Liver (tissue), 9 donors: ENCODE data around the gene SCIMP. TPM values are rescaled to one million over a fixed set of nuclear protein-coding genes. Genes with fewer than 3 reads are reported as not detected.

Source experiments
- DNase-seq: peaks from one replicate; pipeline ENCODE4 v3.0.0-alpha.2; 2017; ENCODE audit warnings: low spot score
- H3K27ac ChIP-seq, 2 donors: one replicate each; pipeline ENCODE4 v1.7.0; 2013; ENCODE audit warnings: inconsistent platforms in 2 of 2, low read length in 2 of 2, control low read depth in 1 of 2, low read depth in 1 of 2, mild to moderate bottlenecking in 1 of 2
- H3K27me3 ChIP-seq, 4 donors: one replicate each; pipeline versions ENCODE4 v1.6.1 to v1.7.0; 2013; ENCODE audit warnings: low read length in 3 of 4, inconsistent platforms in 1 of 4, mild to moderate bottlenecking in 1 of 4, moderate library complexity in 1 of 4; ENCODE audit not compliant: control insufficient read depth in 4 of 4, insufficient read depth in 4 of 4
- H3K36me3 ChIP-seq, 4 donors: one replicate each; pipeline versions ENCODE4 v1.6.1 to v1.7.0; 2013; ENCODE audit warnings: low read length in 3 of 4, mild to moderate bottlenecking in 3 of 4, low read depth in 1 of 4, moderate library complexity in 1 of 4; ENCODE audit not compliant: control insufficient read depth in 4 of 4, insufficient read depth in 3 of 4
- H3K4me1 ChIP-seq, 4 donors: one replicate each; pipeline versions ENCODE4 v1.6.1 to v1.7.0; 2013; ENCODE audit warnings: low read length in 3 of 4, mild to moderate bottlenecking in 3 of 4, moderate library complexity in 1 of 4; ENCODE audit not compliant: control insufficient read depth in 4 of 4, insufficient read depth in 4 of 4
- H3K4me3 ChIP-seq, 3 donors: one replicate each; pipeline versions ENCODE4 v1.6.1 to v1.7.0; 2013; ENCODE audit warnings: low read length in 3 of 3, control low read depth in 1 of 3, low read depth in 1 of 3, mild to moderate bottlenecking in 1 of 3
- H3K9ac ChIP-seq, 2 donors: one replicate each; pipeline ENCODE4 v1.7.0; 2013; ENCODE audit warnings: low read length in 2 of 2, mild to moderate bottlenecking in 2 of 2, moderate library complexity in 2 of 2, control low read depth in 1 of 2, low read depth in 1 of 2
- H3K9me3 ChIP-seq, 4 donors: one replicate each; pipeline versions ENCODE4 v1.6.1 to v1.7.0; 2013; ENCODE audit warnings: low read length in 3 of 4; ENCODE audit not compliant: control insufficient read depth in 4 of 4
- ATF3 ChIP-seq: IDR thresholded peaks from 2 replicates; pipeline ENCODE4 v1.6.1; 2016; ENCODE audit warnings: antibody characterized with exemption
- EGR1 ChIP-seq, 2 donors: IDR thresholded peaks; 2 replicates each; pipeline ENCODE4 v1.6.1; 2016 to 2018; ENCODE audit warnings: antibody characterized with exemption in 2 of 2, low read depth in 2 of 2
- FOXA1 ChIP-seq: IDR thresholded peaks from 2 replicates; pipeline ENCODE4 v1.6.1; 2016; ENCODE audit warnings: antibody characterized with exemption
- FOXA2 ChIP-seq: IDR thresholded peaks from 2 replicates; pipeline ENCODE4 v1.6.1; 2016; ENCODE audit warnings: antibody characterized with exemption
- GABPA ChIP-seq, 2 donors: IDR thresholded peaks in 1 of 2; conservative IDR thresholded peaks in 1 of 2; 2 replicates each; pipeline ENCODE4 v1.6.1; 2016; ENCODE audit warnings: antibody characterized with exemption in 2 of 2, mild to moderate bottlenecking in 1 of 2, moderate library complexity in 1 of 2
- HNF4G ChIP-seq: IDR thresholded peaks from 2 replicates; pipeline ENCODE4 v1.6.1; 2016; ENCODE audit warnings: antibody characterized with exemption
- JUND ChIP-seq, 2 donors: IDR thresholded peaks; 2 replicates each; pipeline ENCODE4 v1.6.1; 2016; ENCODE audit warnings: antibody characterized with exemption in 2 of 2
- RAD21 ChIP-seq, 2 donors: IDR thresholded peaks; 2 replicates each; pipeline ENCODE4 v1.6.1; 2016; ENCODE audit warnings: antibody characterized with exemption in 2 of 2, mild to moderate bottlenecking in 2 of 2
- RXRA ChIP-seq, 2 donors: IDR thresholded peaks; 2 replicates each; pipeline ENCODE4 v1.6.1; 2017 to 2018; ENCODE audit warnings: antibody characterized with exemption in 2 of 2, mild to moderate bottlenecking in 1 of 2
- SP1 ChIP-seq: IDR thresholded peaks from 2 replicates; pipeline ENCODE4 v1.6.1; 2018; ENCODE audit warnings: antibody characterized with exemption, mild to moderate bottlenecking
- TAF1 ChIP-seq: conservative IDR thresholded peaks from 2 replicates; pipeline ENCODE4 v1.6.1; 2016; ENCODE audit warnings: antibody characterized with exemption, mild to moderate bottlenecking
- YY1 ChIP-seq: IDR thresholded peaks from 2 replicates; pipeline ENCODE4 v1.6.1; 2016; ENCODE audit warnings: antibody characterized with exemption, mild to moderate bottlenecking
- WGBS: extraction: QIAGEN DNeasy Blood & Tissue Kit; methylation state at CpG from one replicate; pipeline ENCODE4 v1.1.7; 2013; 5-methylcytosine and 5-hydroxymethylcytosine counted together
- polyA plus RNA-seq, 2 donors: library from polyadenylated mRNA; stranded (reverse) in 1 of 2; unstranded in 1 of 2; fragments of 200-250 nt in 1 of 2; fragments of >200 nt in 1 of 2; fragmentation: Nextera tagmentation in 1 of 2; extraction: Ambion mirVana in 1 of 2; gene quantifications; one replicate each; pipeline versions ENCODE4 v1.2.1 to v1.2.3, GENCODE V29; 2013 to 2015
- total RNA-seq, 2 donors: library from RNA; depleted of rRNA; stranded (reverse); fragments of >200 nt; gene quantifications; one replicate each; pipeline ENCODE4 v1.2.3, GENCODE V29; 2014
- TF ChIP-seq, protein P1 (sequence below): IDR thresholded peaks from 2 replicates; pipeline ENCODE4 v1.6.1; 2016; ENCODE audit warnings: antibody characterized with exemption, mild to moderate bottlenecking
- TF ChIP-seq, protein P2 (sequence below): IDR thresholded peaks from 2 replicates; pipeline ENCODE4 v1.6.1; 2016; ENCODE audit warnings: antibody characterized with exemption
- TF ChIP-seq, protein P3 (sequence below): fragments of 150-350 bp; IDR thresholded peaks from 2 replicates; pipeline ENCODE4 v1.5.1; 2017; ENCODE audit warnings: improper control_type of control experiment, low read depth, low read length; ENCODE audit not compliant: missing input control
- donor health status: healthy.
- donor health status: healthy.
- donor health status: healthy.
- donor health status: healthy.
- donor health status: healthy.

Gene SCIMP
- total and polyA plus RNA-seq, 4 donors: 3.0 to 5.7 (median 3.5) TPM

DNA sequence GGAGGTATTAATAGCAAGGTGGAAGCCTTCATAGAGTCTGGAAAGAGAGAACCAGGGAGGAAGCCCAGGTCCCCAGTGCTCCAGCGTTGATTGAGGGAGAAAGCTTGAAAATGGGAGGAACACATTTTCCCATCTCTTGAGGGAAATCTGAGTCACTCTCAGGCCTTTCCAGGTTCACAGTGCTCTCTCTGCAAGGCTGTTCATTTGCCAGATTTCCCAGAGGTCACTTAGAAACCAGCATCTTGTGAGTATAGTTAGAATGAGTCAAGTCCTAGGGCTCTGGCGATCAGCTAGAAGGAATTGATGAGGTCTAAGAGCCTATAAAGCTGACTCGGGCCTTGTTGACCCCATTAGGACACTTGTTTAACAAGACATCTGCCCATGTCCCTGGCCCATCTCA lies 25.3 kb downstream of the SCIMP start (continued):
- TF ChIP-seq, protein P1, sequence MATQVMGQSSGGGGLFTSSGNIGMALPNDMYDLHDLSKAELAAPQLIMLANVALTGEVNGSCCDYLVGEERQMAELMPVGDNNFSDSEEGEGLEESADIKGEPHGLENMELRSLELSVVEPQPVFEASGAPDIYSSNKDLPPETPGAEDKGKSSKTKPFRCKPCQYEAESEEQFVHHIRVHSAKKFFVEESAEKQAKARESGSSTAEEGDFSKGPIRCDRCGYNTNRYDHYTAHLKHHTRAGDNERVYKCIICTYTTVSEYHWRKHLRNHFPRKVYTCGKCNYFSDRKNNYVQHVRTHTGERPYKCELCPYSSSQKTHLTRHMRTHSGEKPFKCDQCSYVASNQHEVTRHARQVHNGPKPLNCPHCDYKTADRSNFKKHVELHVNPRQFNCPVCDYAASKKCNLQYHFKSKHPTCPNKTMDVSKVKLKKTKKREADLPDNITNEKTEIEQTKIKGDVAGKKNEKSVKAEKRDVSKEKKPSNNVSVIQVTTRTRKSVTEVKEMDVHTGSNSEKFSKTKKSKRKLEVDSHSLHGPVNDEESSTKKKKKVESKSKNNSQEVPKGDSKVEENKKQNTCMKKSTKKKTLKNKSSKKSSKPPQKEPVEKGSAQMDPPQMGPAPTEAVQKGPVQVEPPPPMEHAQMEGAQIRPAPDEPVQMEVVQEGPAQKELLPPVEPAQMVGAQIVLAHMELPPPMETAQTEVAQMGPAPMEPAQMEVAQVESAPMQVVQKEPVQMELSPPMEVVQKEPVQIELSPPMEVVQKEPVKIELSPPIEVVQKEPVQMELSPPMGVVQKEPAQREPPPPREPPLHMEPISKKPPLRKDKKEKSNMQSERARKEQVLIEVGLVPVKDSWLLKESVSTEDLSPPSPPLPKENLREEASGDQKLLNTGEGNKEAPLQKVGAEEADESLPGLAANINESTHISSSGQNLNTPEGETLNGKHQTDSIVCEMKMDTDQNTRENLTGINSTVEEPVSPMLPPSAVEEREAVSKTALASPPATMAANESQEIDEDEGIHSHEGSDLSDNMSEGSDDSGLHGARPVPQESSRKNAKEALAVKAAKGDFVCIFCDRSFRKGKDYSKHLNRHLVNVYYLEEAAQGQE: no peak
- no peak for TF ChIP-seq TAF1
- no peak for TF ChIP-seq RXRA (IDR thresholded peaks at IDR 0.05)
- no peak for TF ChIP-seq SP1
- TF ChIP-seq, protein P2, sequence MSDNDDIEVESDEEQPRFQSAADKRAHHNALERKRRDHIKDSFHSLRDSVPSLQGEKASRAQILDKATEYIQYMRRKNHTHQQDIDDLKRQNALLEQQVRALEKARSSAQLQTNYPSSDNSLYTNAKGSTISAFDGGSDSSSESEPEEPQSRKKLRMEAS: no peak
- TF ChIP-seq RAD21 (IDR thresholded peaks at IDR 0.05): no peak
- TF ChIP-seq FOXA2: no peak
- TF ChIP-seq YY1: no peak
- TF ChIP-seq JUND (IDR thresholded peaks at IDR 0.05): no peak
- no peak for TF ChIP-seq GABPA (IDR thresholded peaks at IDR 0.05 in 1 of 2, conservative IDR thresholded peaks at IDR 0.05 in 1 of 2)

GRCh38 chr17:5203908-5204294 lies 30.8 kb downstream of the SCIMP start:
- Histone ChIP-seq H3K4me3 (no peak overlapping the region), H3K4me1 (no peaks in the 10 kb centered on the region), H3K27ac (no peak overlapping the region), H3K27me3 (no peaks in the 10 kb centered on the region), H3K36me3 (no peaks in the 10 kb centered on the region), H3K9ac (no peak overlapping the region), H3K9me3 (no peaks in the 10 kb centered on the region)
- DNase-seq: no peak
- TF ChIP-seq SP1: no peak
- TF ChIP-seq GABPA (IDR thresholded peaks at IDR 0.05 in 1 of 2, conservative IDR thresholded peaks at IDR 0.05 in 1 of 2): no peak
- TF ChIP-seq, protein P3, sequence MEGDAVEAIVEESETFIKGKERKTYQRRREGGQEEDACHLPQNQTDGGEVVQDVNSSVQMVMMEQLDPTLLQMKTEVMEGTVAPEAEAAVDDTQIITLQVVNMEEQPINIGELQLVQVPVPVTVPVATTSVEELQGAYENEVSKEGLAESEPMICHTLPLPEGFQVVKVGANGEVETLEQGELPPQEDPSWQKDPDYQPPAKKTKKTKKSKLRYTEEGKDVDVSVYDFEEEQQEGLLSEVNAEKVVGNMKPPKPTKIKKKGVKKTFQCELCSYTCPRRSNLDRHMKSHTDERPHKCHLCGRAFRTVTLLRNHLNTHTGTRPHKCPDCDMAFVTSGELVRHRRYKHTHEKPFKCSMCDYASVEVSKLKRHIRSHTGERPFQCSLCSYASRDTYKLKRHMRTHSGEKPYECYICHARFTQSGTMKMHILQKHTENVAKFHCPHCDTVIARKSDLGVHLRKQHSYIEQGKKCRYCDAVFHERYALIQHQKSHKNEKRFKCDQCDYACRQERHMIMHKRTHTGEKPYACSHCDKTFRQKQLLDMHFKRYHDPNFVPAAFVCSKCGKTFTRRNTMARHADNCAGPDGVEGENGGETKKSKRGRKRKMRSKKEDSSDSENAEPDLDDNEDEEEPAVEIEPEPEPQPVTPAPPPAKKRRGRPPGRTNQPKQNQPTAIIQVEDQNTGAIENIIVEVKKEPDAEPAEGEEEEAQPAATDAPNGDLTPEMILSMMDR: no peak
- no peak for TF ChIP-seq HNF4G
- TF ChIP-seq EGR1 (IDR thresholded peaks at IDR 0.05; ENCODE audit: low read depth in 2 of 2): no peak
- 96% methylated on average over 1 of the region's 1 CpG for WGBS

DNA sequence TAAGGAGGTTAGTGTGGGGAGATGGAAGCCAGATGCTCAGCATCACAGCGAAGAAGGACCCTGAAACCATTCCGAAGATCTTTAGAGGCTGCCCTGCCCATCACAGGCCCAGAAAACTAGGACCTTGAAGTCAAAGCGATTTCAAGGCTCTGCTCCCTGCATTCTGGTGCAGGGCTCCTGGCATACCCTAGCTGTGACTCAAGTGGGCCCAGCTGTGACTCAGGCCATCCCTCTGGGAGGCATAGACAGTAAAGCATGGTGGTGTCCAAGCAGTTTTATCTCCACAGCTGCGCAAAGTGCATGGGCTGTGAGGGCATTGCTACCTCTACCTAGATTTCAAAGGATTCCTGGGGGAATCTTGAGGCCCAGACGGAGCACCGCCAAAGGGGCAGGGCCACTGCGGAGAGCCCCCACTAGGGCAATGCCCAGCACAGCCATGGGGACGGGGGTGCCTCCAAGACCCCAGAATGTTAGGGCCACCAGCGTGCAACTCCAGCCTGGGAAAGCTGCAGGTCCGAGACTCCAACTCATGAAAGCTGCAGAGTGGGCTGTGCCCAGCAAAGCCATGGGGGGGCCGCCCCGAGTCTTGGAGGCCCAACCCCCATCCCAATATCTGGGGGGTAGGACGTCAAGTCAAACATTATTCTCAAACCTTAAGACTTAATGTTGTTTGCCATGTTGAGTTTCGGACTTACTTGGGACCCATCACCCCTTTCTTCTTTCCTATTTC lies 31.3 kb downstream of the SCIMP start:
- no peak overlapping the region for H3K9ac ChIP-seq
- 96% methylated on average over 14 of the region's 14 CpGs for WGBS
- H3K27me3 ChIP-seq: no peaks in the 10 kb centered on the region
- TF ChIP-seq FOXA2 (no peak), EGR1 (IDR thresholded peaks at IDR 0.05; ENCODE audit: low read depth in 2 of 2) (no peak), GABPA (IDR thresholded peaks at IDR 0.05 in 1 of 2, conservative IDR thresholded peaks at IDR 0.05 in 1 of 2) (no peak), RXRA (IDR thresholded peaks at IDR 0.05) (no peak), JUND (IDR thresholded peaks at IDR 0.05) (no peak), ATF3 (no peak), TAF1 (no peak), YY1 (no peak), FOXA1 (no peak)
- TF ChIP-seq, protein P2: no peak
- TF ChIP-seq, protein P3: no peak
- TF ChIP-seq, protein P1: no peak
- no peaks in the 10 kb centered on the region for H3K4me1 ChIP-seq
- no peak for DNase-seq
- H3K9me3 ChIP-seq: no peaks in the 10 kb centered on the region
- no peak overlapping the region for H3K4me3 ChIP-seq
- H3K36me3 ChIP-seq: no peaks in the 10 kb centered on the region
- no peak overlapping the region for H3K27ac ChIP-seq
